Upper lobe of left lung (tissue), 4 donors: ENCODE measurements around the gene MMP20.

Source experiments
- EP300 ChIP-seq, 4 donors: sonication (generic); formaldehyde crosslinking; IDR thresholded peaks; one replicate each; pipeline ENCODE4 v1.5.1; 2017; ENCODE audit warnings: antibody characterized with exemption in 4 of 4, control low read depth in 2 of 4
- POLR2A ChIP-seq, 4 donors: fragments of 450-650 bp; IDR thresholded peaks; one replicate each; pipeline ENCODE4 v1.5.1; 2016 to 2017; ENCODE audit warnings: antibody characterized with exemption in 4 of 4, mild to moderate bottlenecking in 2 of 4
- POLR2AphosphoS5 ChIP-seq, 2 donors: sonication (generic); formaldehyde crosslinking; IDR thresholded peaks; one replicate each; pipeline ENCODE4 v1.5.1; 2017; ENCODE audit warnings: antibody characterized with exemption in 2 of 2
- TF ChIP-seq, protein P1 (sequence below), 6 experiments: fragments of 450-650 bp in 4 of 6; fragments of 200-600 bp in 2 of 6; sonication (generic) in 2 of 6; IDR thresholded peaks; one replicate each; pipeline ENCODE4 v1.5.1; 2016 to 2019; ENCODE audit warnings: antibody characterized with exemption in 6 of 6

DNA sequence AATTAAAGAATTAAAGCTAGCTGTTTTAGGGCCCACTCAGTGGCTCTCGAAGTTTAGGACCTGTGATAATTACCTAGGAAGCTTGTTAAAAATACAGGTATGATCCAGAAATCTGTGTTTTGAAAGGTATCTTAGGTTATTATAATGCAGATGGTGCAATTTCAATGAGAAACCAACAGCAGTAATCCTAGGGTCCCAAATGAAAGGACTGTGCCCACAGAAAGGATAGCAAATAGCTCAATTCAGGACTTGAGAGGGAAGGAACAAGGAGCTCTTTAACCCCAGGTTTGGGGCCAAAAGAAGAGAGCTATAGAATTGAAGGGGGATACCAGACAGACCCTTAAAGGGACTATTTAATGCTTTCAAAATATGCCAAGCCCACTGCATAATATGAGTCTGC lies 11.7 kb downstream of the MMP20 start:
- TF ChIP-seq EP300 (IDR thresholded peaks at IDR 0.05) (no peak), POLR2AphosphoS5 (IDR thresholded peaks at IDR 0.05) (no peak), POLR2A (IDR thresholded peaks at IDR 0.05) (no peak)
- TF ChIP-seq, protein P1, sequence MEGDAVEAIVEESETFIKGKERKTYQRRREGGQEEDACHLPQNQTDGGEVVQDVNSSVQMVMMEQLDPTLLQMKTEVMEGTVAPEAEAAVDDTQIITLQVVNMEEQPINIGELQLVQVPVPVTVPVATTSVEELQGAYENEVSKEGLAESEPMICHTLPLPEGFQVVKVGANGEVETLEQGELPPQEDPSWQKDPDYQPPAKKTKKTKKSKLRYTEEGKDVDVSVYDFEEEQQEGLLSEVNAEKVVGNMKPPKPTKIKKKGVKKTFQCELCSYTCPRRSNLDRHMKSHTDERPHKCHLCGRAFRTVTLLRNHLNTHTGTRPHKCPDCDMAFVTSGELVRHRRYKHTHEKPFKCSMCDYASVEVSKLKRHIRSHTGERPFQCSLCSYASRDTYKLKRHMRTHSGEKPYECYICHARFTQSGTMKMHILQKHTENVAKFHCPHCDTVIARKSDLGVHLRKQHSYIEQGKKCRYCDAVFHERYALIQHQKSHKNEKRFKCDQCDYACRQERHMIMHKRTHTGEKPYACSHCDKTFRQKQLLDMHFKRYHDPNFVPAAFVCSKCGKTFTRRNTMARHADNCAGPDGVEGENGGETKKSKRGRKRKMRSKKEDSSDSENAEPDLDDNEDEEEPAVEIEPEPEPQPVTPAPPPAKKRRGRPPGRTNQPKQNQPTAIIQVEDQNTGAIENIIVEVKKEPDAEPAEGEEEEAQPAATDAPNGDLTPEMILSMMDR (IDR thresholded peaks at IDR 0.05): no peak
